ENCODE results near the gene NRAS. TPM values are rescaled to one million over a fixed set of nuclear protein-coding genes. Genes with fewer than 3 reads are reported as not detected.
A peak's percentile ranks its signal among the peaks of the same experiment; 100 is the strongest.
"Not testable (repeated sequence)": the region's sequence is repeated elsewhere in the genome, so short reads cannot be mapped to it uniquely, and the experiment has no call there.

Gene NRAS
- 10 to 100 TPM; 12.7 to 12.8 TPM for polyA plus RNA-seq

GRCh38 chr1:114716304-114717170 lies at the start of gene NRAS:
TSS of gene NRAS (minus strand) at chr1:114716771. CDS start at chr1:114716160, 611 bp downstream.
- 0 to 1% methylated on average over 38 of the region's 38 CpGs for WGBS, 2 donors
- no peaks in the 10 kb centered on the region for H3K9me3 ChIP-seq (ENCODE audit: control insufficient read depth in 2 of 2, insufficient read depth in 1 of 2, low read depth in 1 of 2, low read length in 1 of 2)
- no peaks in the 10 kb centered on the region for H3K27me3 ChIP-seq (ENCODE audit: control insufficient read depth in 1 of 2, insufficient read depth in 2 of 2, low read length in 2 of 2)
- H3K36me3 ChIP-seq (ENCODE audit: control insufficient read depth in 2 of 2, insufficient read depth in 2 of 2, low read length in 1 of 2) = peaks cover 13 to 14% of the 10 kb centered on the region in 2 donors
- H3K27ac ChIP-seq (ENCODE audit: low read depth in 2 of 2, low read length in 1 of 2) = peak within 1 kb of the TSS; percentile 84 to 97
- no peaks in the 10 kb centered on the region for H3K4me1 ChIP-seq (ENCODE audit: control insufficient read depth in 2 of 2, insufficient read depth in 2 of 2, low read length in 1 of 2)
- peak within 1 kb of the TSS; percentile 71 to 93 for H3K4me3 ChIP-seq (ENCODE audit: low read depth in 1 of 2, low read length in 2 of 2)

DNA sequence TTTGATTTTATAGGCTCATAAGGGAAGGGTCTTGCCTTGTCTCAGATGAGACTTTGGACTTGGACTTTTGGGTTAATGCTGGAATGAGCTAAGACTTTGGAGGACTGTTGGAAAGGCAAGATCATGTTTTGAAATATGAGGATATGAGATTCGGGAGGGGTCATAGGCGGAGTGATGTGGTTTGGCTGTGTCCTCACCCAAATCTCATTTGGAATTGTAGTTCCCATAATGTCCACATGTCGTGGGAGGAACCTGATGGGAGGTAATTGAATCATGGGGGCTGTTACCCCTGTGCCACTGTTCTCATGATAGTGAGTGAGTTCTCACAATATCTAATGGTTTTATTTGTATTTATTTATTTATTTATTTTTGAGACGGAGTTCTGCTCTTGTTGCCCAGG lies 48.1 kb upstream of the NRAS start:
- no peak overlapping the region for H3K27ac ChIP-seq (ENCODE audit: low read depth in 2 of 2, low read length in 1 of 2)
- no peaks in the 10 kb centered on the region for H3K27me3 ChIP-seq (ENCODE audit: control insufficient read depth in 1 of 2, insufficient read depth in 2 of 2, low read length in 2 of 2)
- no peaks in the 10 kb centered on the region for H3K9me3 ChIP-seq (ENCODE audit: control insufficient read depth in 2 of 2, insufficient read depth in 1 of 2, low read depth in 1 of 2, low read length in 1 of 2)
- no peaks in the 10 kb centered on the region for H3K4me1 ChIP-seq (ENCODE audit: control insufficient read depth in 2 of 2, insufficient read depth in 2 of 2, low read length in 1 of 2)
- WGBS, 2 donors = 84 to 89% methylated on average over 4 of the region's 4 CpGs
- H3K4me3 ChIP-seq (ENCODE audit: low read depth in 1 of 2, low read length in 2 of 2) = no peak overlapping the region
- H3K36me3 ChIP-seq (ENCODE audit: control insufficient read depth in 2 of 2, insufficient read depth in 2 of 2, low read length in 1 of 2) = no peaks in the 10 kb centered on the region

DNA sequence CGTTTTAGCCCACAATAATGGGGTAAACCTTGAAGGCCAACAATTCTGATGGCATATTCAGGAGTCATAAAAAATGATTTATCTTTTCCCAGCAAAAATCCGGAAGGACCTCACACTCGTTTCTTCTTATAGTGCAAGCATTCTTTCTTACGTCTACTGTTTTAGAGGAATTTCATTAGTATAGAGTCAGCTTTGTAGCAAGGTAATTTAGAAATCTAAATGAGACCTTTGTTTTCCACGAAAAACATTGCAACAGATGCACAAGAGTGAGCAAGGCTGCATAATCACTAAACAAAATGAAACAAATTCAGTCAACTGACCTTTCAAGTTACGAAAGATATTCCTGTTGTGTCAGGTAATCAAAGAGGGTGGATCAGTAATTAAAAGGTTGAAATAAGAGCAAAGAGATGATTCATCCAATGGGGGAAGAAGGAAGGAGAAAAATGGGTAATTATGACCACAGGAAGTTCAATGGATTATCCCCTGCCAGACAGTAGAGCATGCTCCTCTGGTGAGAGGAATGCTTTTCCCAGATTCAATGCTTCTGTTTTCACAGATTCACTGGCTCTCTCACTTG lies 41.8 kb upstream of the NRAS start:
- WGBS, 2 donors = 19 to 21% methylated on average over 6 of the region's 6 CpGs
- Histone ChIP-seq H3K36me3 (ENCODE audit: control insufficient read depth in 2 of 2, insufficient read depth in 2 of 2, low read length in 1 of 2) (no peaks in the 10 kb centered on the region), H3K27me3 (ENCODE audit: control insufficient read depth in 1 of 2, insufficient read depth in 2 of 2, low read length in 2 of 2) (no peaks in the 10 kb centered on the region), H3K4me1 (ENCODE audit: control insufficient read depth in 2 of 2, insufficient read depth in 2 of 2, low read length in 1 of 2) (no peaks in the 10 kb centered on the region), H3K4me3 (ENCODE audit: low read depth in 1 of 2, low read length in 2 of 2) (peak overlapping the region; percentile 95 to 98), H3K9me3 (ENCODE audit: control insufficient read depth in 2 of 2, insufficient read depth in 1 of 2, low read depth in 1 of 2, low read length in 1 of 2) (no peaks in the 10 kb centered on the region), H3K27ac (ENCODE audit: low read depth in 2 of 2, low read length in 1 of 2) (peak overlapping the region; percentile 99 to 100)

DNA sequence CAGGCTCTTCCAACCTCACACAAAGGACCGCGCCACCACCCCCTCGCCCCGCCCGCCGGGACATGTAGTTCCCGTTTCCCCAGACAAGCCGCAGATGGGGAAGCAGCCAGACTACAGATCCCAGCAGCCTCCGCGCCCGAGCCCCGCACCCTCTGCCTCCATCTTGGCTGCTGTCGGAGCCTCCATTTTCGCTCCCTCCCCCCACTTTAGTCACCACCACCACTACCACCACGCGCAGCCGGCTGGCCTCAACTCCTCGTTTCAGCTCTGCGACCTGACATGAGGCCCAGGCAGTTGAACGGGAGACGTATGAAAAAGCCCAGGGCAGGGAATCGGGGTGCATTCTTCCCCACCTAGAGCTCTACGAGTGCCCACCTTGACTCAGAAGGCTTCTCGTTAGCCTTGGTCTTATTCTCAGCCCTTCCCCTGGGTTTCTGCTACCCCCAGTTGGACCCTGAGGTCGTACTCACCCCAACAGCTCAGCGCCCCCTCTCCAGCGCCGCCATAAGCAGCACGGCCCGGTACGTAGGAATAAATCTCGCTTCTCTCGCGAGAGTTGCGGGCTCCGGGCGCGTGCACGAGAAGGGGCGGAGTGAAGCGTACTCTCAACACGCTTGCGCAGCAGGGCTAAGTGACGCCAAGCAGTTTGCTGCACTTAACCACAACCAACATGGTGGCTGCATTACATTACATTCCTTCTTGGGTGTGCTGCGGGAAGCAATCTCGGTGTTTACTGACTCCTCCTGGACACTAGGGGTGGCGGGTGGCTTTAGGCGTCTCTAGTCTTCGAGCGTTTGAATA lies 41.1 kb upstream of the NRAS start, which contains the start of gene CSDE1:
Gene CSDE1 (minus strand): TSS at position 530 of the 801 bp plus-strand sequence. CDS start 18,094 bp downstream, outside the sequence.
- Histone ChIP-seq H3K4me1 (ENCODE audit: control insufficient read depth in 2 of 2, insufficient read depth in 2 of 2, low read length in 1 of 2) (no peaks in the 10 kb centered on the region), H3K4me3 (ENCODE audit: low read depth in 1 of 2, low read length in 2 of 2) (peak within 1 kb of the TSS; percentile 95 to 98)

DNA sequence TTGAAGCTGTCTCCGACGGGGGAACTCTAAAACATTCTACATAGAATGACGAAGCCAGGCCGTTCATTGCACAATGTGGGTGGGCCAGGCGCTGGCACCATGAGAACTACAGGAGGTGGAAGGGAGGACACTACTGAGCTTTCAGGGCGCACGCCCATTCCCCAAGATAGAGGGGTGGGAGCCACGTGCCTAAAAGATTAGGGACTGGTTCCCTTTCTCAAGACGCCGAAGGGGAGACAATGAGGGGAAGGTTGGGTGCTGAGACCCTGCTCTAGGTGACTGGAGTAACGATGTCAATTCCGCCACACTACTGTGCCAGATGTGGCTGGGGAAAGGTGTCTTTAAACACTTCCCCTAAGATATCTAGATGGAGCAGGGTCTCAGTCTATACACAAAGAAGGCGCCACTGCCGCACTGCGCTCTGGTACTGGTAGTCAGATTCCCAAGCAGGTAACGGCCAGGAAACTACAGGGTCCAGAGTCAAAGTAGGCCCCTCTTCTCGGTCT lies 40.4 kb upstream of the NRAS start:
- H3K27ac ChIP-seq (ENCODE audit: low read depth in 2 of 2, low read length in 1 of 2) = peak overlapping the region; percentile 99 to 100
- H3K27me3 ChIP-seq (ENCODE audit: control insufficient read depth in 1 of 2, insufficient read depth in 2 of 2, low read length in 2 of 2) = no peaks in the 10 kb centered on the region
- peaks cover 0 to under 1% of the 10 kb centered on the region in 2 donors for H3K4me1 ChIP-seq (ENCODE audit: control insufficient read depth in 2 of 2, insufficient read depth in 2 of 2, low read length in 1 of 2)
- H3K9me3 ChIP-seq (ENCODE audit: control insufficient read depth in 2 of 2, insufficient read depth in 1 of 2, low read depth in 1 of 2, low read length in 1 of 2) = no peaks in the 10 kb centered on the region
- H3K36me3 ChIP-seq (ENCODE audit: control insufficient read depth in 2 of 2, insufficient read depth in 2 of 2, low read length in 1 of 2) = no peaks in the 10 kb centered on the region
- peak overlapping the region; percentile 95 to 98 for H3K4me3 ChIP-seq (ENCODE audit: low read depth in 1 of 2, low read length in 2 of 2)
- WGBS, 2 donors = 1% methylated on average over 17 of the region's 17 CpGs

More for the DNA sequence above, 41.1 kb upstream of the NRAS start, which contains the start of gene CSDE1:
- no peaks in the 10 kb centered on the region for H3K27me3 ChIP-seq (ENCODE audit: control insufficient read depth in 1 of 2, insufficient read depth in 2 of 2, low read length in 2 of 2)
- peak within 1 kb of the TSS; percentile 99 to 100 for H3K27ac ChIP-seq (ENCODE audit: low read depth in 2 of 2, low read length in 1 of 2)
- no peaks in the 10 kb centered on the region for H3K9me3 ChIP-seq (ENCODE audit: control insufficient read depth in 2 of 2, insufficient read depth in 1 of 2, low read depth in 1 of 2, low read length in 1 of 2)
- no peaks in the 10 kb centered on the region for H3K36me3 ChIP-seq (ENCODE audit: control insufficient read depth in 2 of 2, insufficient read depth in 2 of 2, low read length in 1 of 2)
- WGBS, 2 donors = 0% methylated on average over 50 of the region's 50 CpGs

- peaks cover 0 to 3% of the 10 kb centered on the region in 2 donors for H3K4me1 ChIP-seq (ENCODE audit: control insufficient read depth in 2 of 2, insufficient read depth in 2 of 2, low read length in 1 of 2)
- peak overlapping the region; percentile 99 to 100 for H3K27ac ChIP-seq (ENCODE audit: low read depth in 2 of 2, low read length in 1 of 2)
- WGBS, 2 donors = 19% methylated on average over 14 of the region's 14 CpGs
Observed at GRCh38 chr1:114756009-114756892, 39.7 kb upstream of the NRAS start.

DNA sequence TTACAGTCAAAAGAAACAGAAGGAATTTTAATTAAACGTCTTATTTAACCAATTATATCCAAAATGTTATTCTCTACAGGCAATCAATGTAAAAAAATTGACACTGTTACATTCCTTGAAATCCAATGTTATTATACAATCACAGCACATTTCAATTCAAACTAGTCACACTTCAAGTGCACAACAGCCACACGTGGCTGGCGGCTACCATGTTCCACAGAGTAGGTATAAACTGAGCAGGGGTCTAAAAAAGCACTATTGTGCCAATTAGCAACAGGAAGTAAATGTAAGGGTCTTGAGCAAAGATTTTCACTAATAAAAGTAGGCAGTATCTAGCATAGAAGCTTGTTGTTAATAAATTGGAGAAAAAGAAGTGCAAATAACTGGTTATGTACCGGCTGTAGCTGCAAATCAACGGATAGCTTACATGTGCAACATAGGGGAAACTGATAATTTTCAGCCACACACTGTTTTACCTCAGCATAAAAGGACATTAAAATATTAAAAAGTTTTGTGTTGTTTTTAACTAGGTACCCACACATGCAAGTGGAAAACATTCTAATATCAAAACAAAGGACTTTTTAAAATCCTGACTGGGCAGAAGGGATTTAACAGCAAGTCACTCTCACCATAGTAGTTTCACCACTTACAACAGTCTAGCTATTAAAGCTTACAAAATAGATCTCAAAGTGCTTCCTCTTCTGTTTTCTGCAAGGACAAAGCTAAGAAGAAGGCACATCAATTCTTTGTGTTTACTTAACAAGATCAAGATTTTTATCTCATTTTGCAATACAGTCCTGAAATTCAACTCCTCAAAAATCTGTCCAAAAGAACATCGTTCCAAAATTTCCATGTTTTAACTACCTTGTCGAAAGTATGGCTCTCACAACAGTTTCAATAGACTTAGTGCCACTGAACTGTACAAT lies 38.7 kb upstream of the NRAS start:
- no peaks in the 10 kb centered on the region for H3K36me3 ChIP-seq (ENCODE audit: control insufficient read depth in 2 of 2, insufficient read depth in 2 of 2, low read length in 1 of 2)
- H3K27ac ChIP-seq (ENCODE audit: low read depth in 2 of 2, low read length in 1 of 2) = peak overlapping the region in 1 of 2 donors; percentile 14
- no peaks in the 10 kb centered on the region for H3K9me3 ChIP-seq (ENCODE audit: control insufficient read depth in 2 of 2, insufficient read depth in 1 of 2, low read depth in 1 of 2, low read length in 1 of 2)
- 37 to 43% methylated on average over 7 of the region's 7 CpGs for WGBS, 2 donors
- H3K4me1 ChIP-seq (ENCODE audit: control insufficient read depth in 2 of 2, insufficient read depth in 2 of 2, low read length in 1 of 2) = peaks cover 0 to 3% of the 10 kb centered on the region in 2 donors
- peak overlapping the region in 1 of 2 donors; percentile 95 for H3K4me3 ChIP-seq (ENCODE audit: low read depth in 1 of 2, low read length in 2 of 2)
- no peaks in the 10 kb centered on the region for H3K27me3 ChIP-seq (ENCODE audit: control insufficient read depth in 1 of 2, insufficient read depth in 2 of 2, low read length in 2 of 2)

More at GRCh38 chr1:114756009-114756892, 39.7 kb upstream of the NRAS start:
- Histone ChIP-seq H3K27me3 (ENCODE audit: control insufficient read depth in 1 of 2, insufficient read depth in 2 of 2, low read length in 2 of 2) (no peaks in the 10 kb centered on the region), H3K9me3 (ENCODE audit: control insufficient read depth in 2 of 2, insufficient read depth in 1 of 2, low read depth in 1 of 2, low read length in 1 of 2) (no peaks in the 10 kb centered on the region), H3K4me3 (ENCODE audit: low read depth in 1 of 2, low read length in 2 of 2) (peak overlapping the region; percentile 95 to 98), H3K36me3 (ENCODE audit: control insufficient read depth in 2 of 2, insufficient read depth in 2 of 2, low read length in 1 of 2) (no peaks in the 10 kb centered on the region)

- 83 to 92% methylated on average over 6 of the region's 6 CpGs for WGBS, 2 donors
- H3K36me3 ChIP-seq (ENCODE audit: control insufficient read depth in 2 of 2, insufficient read depth in 2 of 2, low read length in 1 of 2) = not testable (repeated sequence)
Observed at GRCh38 chr1:114753702-114754101, 37.1 kb upstream of the NRAS start.

More at GRCh38 chr1:114753702-114754101, 37.1 kb upstream of the NRAS start:
- H3K9me3 ChIP-seq (ENCODE audit: control insufficient read depth in 2 of 2, insufficient read depth in 1 of 2, low read depth in 1 of 2, low read length in 1 of 2); H3K4me1 ChIP-seq (ENCODE audit: control insufficient read depth in 2 of 2, insufficient read depth in 2 of 2, low read length in 1 of 2); H3K27me3 ChIP-seq (ENCODE audit: control insufficient read depth in 1 of 2, insufficient read depth in 2 of 2, low read length in 2 of 2); H3K27ac ChIP-seq (ENCODE audit: low read depth in 2 of 2, low read length in 1 of 2); H3K4me3 ChIP-seq (ENCODE audit: low read depth in 1 of 2, low read length in 2 of 2): not testable (repeated sequence)
